ENCODE data around the gene FUT2. TPM values are rescaled to one million over a fixed set of nuclear protein-coding genes. Genes with fewer than 3 reads are reported as not detected.

Gene FUT2
- total RNA-seq, 4 donors from 2014 or later, result 0.19 TPM; not detected in 3

DNA sequence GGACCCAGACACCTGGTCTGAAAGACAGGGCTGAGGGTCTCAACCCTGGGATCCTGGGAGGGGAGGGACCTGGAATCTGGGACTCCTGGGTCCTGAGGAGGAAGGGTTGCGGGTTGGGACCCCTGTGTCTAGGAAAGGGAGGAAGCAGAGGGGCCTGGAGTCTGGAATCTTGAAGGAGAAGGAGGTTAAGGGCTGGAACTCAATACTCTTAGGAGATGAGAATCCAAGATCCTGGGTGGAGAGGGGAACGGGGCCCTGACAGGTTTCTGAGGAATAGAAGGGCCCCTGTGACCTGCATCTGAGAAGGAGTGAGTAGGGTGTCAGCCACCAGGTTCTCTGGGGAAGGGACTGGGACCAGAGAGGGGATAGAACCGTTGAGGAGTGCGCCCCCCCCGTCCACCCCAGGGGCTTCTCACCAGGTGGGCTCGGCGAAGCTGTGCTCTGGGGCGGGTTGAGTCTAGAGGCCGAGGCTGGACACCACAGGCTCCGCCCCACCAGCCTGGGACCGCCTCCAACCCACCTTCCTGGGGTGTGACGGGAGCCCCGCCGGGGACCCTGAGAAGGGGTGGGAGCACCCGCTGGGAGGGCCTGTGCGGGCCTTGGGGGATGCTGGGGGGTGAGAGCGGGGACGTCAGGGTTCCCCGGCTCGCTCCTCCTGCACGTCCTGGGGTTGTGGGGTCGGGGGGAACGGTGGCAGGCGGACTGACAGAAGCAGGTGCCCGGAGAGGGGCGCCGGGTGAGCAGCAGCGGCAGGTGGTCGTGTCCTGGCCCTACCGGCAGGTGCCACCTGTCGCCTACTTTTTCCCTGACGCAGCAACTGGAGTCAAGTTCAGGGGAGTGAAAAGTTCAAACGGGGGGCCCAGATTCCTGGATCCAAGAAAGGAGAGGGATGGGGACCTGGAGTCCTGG is 23.7 kb downstream of the FUT2 start, which contains the start of gene MAMSTR:
TSS of gene MAMSTR (minus strand) at position 463 of the 909 bp plus-strand sequence. CDS start 694 bp downstream, outside the sequence.
- Histone ChIP-seq H3K27me3 (no peaks in the 10 kb centered on the region), H3K4me1 (peaks cover 52 to 56% of the 10 kb centered on the region in 2 donors), H3K4me3 (peak within 1 kb of the TSS; percentile 58 to 76 (median 66)), H3K9me3 (no peaks in the 10 kb centered on the region), H3K27ac (peak within 1 kb of the TSS; percentile 95 to 98 (median 96)), H3K36me3 (no peaks in the 10 kb centered on the region)
- peak; percentile 37 to 86 for DNase-seq
- intact Hi-C loops (cut with DNase I; ENCODE audit: low total_unique reads), result loop anchor here (1.0 to 5.0 kb wide), 3 partner anchors 19 to 153 kb away; partner anchors contain the start of genes CA11 and PPP1R15A
- peak; percentile 10 to 38 for ATAC-seq
- in situ Hi-C loops (cut with MboI; ENCODE audit: low sequenced_read_pairs in 4 of 4), result loop anchor here in 1 of 4 donors (10.0 kb wide), 1 partner anchor 65 kb away; no protein-coding TSS in a partner anchor
- peak in 1 of 2 donors; percentile 29 for TF ChIP-seq POLR2A (IDR thresholded peaks at IDR 0.05)
- TF ChIP-seq, protein P1, sequence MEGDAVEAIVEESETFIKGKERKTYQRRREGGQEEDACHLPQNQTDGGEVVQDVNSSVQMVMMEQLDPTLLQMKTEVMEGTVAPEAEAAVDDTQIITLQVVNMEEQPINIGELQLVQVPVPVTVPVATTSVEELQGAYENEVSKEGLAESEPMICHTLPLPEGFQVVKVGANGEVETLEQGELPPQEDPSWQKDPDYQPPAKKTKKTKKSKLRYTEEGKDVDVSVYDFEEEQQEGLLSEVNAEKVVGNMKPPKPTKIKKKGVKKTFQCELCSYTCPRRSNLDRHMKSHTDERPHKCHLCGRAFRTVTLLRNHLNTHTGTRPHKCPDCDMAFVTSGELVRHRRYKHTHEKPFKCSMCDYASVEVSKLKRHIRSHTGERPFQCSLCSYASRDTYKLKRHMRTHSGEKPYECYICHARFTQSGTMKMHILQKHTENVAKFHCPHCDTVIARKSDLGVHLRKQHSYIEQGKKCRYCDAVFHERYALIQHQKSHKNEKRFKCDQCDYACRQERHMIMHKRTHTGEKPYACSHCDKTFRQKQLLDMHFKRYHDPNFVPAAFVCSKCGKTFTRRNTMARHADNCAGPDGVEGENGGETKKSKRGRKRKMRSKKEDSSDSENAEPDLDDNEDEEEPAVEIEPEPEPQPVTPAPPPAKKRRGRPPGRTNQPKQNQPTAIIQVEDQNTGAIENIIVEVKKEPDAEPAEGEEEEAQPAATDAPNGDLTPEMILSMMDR (IDR thresholded peaks at IDR 0.05 in 4 of 5, conservative IDR thresholded peaks at IDR 0.05 in 1 of 5), result peak in 1 of 5 experiments; percentile 17

DNA sequence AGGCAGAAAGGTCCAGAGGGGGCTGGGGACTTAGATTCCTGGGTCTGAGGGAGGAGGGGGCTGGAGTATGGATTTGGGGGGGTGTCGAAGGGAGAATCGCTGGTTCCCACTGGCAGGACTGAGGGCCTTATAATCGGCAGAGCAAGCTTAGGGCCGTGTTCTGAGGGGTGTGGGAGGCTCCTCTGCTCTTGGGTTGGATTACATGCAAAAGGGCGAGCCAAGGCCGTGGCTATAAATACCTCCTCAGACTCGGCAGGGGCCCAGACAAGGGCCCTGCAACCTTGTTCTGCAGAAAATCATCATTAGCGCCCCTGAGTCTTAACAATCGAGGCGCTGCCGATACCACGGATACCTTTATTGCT is 24.5 kb downstream of the FUT2 start:
- peaks cover 48 to 55% of the 10 kb centered on the region in 2 donors for H3K4me1 ChIP-seq
- no peaks in the 10 kb centered on the region for H3K36me3 ChIP-seq
- in situ Hi-C loops (cut with MboI; ENCODE audit: low sequenced_read_pairs in 4 of 4), result no loop called here
- peak overlapping the region; percentile 58 to 76 (median 66) for H3K4me3 ChIP-seq
- peak overlapping the region; percentile 95 to 98 (median 96) for H3K27ac ChIP-seq
- TF ChIP-seq, protein P1 (IDR thresholded peaks at IDR 0.05 in 4 of 5, conservative IDR thresholded peaks at IDR 0.05 in 1 of 5), result no peak
- TF ChIP-seq POLR2A (IDR thresholded peaks at IDR 0.05), result peak; percentile 30 to 54
- peak; percentile 72 for ATAC-seq
- no peaks in the 10 kb centered on the region for H3K9me3 ChIP-seq
- H3K27me3 ChIP-seq, result no peaks in the 10 kb centered on the region
- DNase-seq, result peak; percentile 63 to 82
- intact Hi-C loops (cut with DNase I; ENCODE audit: low total_unique reads), result loop anchor here (1.0 kb wide), 1 partner anchor 18 kb away; no protein-coding TSS in a partner anchor

DNA sequence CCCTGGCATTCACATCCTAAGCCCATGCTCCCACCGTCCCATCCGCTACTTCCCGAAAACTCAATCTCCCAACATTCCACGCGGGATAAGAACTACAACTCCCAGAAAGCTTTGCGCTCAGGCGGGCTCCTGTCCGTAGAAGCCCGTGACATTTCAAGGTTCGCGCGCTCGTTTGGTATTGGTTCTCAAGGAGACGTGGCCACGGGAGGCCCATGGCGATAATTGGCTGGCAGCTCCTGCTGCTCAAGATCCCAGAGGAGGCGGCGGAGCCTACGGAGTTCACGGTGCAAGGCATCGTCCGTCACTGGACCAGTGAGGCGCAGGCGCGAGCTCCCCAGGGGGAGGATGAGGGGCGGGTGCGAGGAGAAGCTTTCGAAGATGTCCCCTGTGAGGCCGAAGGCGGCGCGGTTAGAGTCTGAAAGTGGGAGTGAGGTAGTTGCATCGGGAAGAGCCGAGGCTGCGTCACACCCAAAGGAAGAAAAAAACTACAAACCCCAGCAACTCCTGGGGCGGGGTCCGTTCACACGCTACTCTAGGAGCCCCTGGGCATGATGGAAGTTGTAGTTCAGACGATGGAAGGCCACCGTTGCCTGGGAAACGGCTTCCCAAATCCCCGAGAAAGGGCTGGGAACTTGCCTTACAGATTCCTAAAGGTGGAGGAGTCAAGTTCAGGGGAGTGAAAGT is 25.0 kb downstream of the FUT2 start:
- Histone ChIP-seq H3K4me1 (peaks cover 43 to 54% of the 10 kb centered on the region in 2 donors), H3K27ac (peak overlapping the region; percentile 95 to 98 (median 96)), H3K36me3 (no peaks in the 10 kb centered on the region), H3K9me3 (no peaks in the 10 kb centered on the region), H3K4me3 (peak overlapping the region; percentile 58 to 76 (median 66)), H3K27me3 (no peaks in the 10 kb centered on the region)
- intact Hi-C loops (cut with DNase I; ENCODE audit: low total_unique reads), result loop anchor here (1.0 kb wide), 1 partner anchor 18 kb away; no protein-coding TSS in a partner anchor
- DNase-seq (peak; percentile 100), ATAC-seq (peak; percentile 83 to 91)
- TF ChIP-seq, protein P1 (IDR thresholded peaks at IDR 0.05 in 4 of 5, conservative IDR thresholded peaks at IDR 0.05 in 1 of 5), result no peak
- no peak for TF ChIP-seq POLR2A (IDR thresholded peaks at IDR 0.05)
- in situ Hi-C loops (cut with MboI; ENCODE audit: low sequenced_read_pairs in 4 of 4), result no loop called here

DNA sequence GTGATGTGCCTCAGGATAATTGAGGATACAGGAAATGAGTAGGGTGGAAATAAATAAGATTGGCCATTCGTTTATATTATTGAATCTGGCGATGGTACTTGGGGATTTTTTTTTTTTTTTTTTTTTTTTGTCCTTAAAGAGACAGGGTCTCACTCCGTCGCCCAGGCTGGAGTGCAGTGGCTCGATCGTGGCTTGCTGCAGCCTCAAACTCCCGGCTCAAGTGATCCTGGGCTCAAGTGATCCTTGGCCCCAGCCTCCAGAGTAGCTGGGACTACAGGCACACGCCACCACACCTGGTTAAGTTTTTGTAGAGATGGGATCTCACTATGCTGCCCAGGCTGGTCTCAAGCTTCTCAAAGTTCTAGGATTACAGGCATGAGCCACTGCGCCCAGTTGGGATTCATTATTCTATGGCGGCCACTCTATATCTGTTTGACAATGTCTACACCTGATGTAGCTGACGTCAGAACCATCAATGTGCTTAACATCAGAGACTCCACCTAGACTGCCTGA is 26.5 kb downstream of the FUT2 start:
- Histone ChIP-seq H3K4me3 (no peak overlapping the region), H3K4me1 (peaks cover 28 to 41% of the 10 kb centered on the region in 2 donors), H3K27me3 (no peaks in the 10 kb centered on the region), H3K27ac (no peak overlapping the region), H3K9me3 (no peaks in the 10 kb centered on the region), H3K36me3 (no peaks in the 10 kb centered on the region)
- TF ChIP-seq, protein P1 (IDR thresholded peaks at IDR 0.05 in 4 of 5, conservative IDR thresholded peaks at IDR 0.05 in 1 of 5), result no peak
- no peak for TF ChIP-seq POLR2A (IDR thresholded peaks at IDR 0.05)
- in situ Hi-C loops (cut with MboI; ENCODE audit: low sequenced_read_pairs in 4 of 4) (no loop called here), intact Hi-C loops (cut with DNase I; ENCODE audit: low total_unique reads) (no loop called here)
- DNase-seq, result no peak
- ATAC-seq, result no peak
